NCI-H2196 treated with DMSO at 0.1 percent for 48 hours (cell line): Measurements from ENCODE around the gene PLEKHN1.
"Not testable (repeated sequence)": the region's sequence is repeated elsewhere in the genome, so short reads cannot be mapped to it uniquely, and the experiment has no call there.

Experiments
- DNase-seq: peaks from one replicate; lab custom pipeline; 2025; ENCODE audit not compliant: unreplicated experiment; lab: John Stamatoyannopoulos, UW

PLEKHN1 gene

DNA sequence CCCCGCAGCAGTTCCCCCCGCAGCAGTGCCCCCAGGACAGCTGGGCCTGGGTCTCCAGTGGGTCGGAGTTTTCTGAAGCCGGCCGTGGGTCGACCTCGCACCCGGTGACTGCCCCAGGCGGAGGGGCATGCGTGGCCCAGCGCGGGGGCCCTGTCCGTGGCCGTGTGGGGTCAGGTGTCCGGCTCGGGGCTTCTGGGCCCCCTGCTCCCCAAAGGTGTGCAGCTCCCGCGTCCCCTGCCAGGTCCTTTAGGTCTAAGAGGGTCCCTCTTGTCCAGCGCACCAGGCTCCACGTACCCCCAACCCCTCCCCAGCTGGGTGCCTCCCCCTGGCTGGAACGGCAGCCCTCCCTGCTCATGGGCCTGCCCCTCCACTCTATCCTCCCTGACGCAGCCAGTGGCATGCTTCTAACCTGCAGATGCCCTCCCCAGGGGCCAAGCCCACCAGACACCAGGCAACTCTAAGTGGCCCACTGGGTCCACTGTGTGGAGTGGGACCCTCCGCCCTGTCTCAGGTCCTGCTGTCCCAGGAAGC lies 39.6 kb downstream of the PLEKHN1 start:
- no peak for DNase-seq

DNA sequence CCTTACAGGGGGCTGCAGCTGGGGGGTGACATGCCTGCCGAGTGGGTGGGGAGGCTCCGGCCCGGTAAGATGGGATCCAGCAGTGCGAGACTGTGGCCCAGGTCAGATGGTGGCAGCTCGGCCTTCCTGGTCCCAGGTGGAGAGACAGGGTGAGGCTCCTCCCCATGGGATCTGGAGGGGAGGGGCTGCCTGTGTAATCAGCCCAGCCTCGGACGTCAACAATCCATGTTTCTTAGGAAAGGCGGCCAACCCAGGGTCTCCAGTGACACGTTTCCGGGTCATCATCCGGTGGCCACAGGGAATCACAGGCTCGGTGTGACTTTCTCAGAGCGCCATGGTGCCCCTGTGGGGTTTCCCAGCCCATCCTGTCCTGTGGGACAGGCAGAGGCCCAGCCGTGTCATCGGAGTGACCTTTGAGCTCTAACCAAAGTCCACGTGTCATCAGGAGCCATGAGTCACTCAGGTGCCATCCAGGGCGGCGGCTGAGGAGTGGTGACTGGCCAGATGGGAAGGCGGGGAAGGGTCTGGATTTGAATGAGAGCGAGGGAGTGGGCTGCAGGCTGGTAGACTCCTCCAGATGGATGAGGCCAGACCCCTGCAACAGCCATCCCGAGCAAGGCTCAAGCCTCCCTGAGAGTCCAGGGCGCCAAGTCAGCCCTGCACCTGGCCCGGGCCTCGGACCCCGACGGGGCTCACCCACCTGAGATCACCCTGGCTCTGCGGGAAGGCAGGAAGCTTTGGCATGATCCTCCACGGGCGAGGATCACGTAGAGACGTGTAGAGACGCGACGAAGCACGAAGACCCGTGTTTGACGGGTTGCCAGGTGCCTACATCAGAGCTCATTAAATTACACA lies 40.2 kb downstream of the PLEKHN1 start:
- no peak for DNase-seq

DNA sequence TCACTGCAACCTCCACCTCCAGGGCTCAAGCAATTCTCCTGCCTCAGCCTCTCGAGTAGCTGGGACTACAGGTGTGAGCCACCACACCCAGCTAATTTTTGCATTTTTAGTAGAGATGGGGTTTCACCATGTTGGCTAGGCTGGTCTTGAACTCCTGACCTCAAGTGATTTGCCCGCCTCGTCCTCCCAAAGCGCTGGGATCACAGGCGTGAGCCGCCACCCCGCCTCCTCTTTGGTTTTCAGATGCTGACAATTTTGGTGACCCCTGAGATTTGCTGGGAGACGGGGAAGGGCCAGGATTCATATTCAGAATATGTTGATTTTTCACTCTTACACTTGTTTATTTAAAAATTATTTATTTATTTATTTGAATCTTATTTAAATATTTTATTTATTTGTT lies 43.8 kb downstream of the PLEKHN1 start:
- not testable (repeated sequence) for DNase-seq

DNA sequence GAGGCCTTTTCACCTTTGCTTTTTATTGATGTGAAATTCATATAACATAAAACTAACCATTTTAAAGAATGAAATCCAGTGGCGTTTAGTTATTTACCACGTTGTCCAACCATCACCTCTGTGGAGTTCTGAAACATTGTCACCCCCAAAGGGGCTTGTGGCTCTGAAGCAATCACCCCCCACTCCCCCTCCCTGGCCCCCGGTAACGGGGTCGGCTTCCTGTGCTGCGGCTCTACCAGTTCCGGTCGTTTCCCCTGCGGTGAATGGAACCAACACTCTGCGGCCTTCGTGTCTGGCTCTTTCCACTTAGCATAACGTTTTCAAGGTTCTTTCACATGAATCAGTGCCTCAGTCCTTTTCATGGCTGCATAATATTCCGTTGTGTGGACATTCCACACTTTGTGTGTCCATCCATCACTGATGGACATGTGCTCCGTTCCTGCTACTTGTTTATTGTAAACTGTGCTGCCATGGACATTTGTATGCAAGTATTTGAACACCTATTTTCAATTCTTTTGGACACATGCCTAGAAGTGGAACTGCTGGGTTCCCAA lies 45.2 kb downstream of the PLEKHN1 start:
- no peak for DNase-seq

DNA sequence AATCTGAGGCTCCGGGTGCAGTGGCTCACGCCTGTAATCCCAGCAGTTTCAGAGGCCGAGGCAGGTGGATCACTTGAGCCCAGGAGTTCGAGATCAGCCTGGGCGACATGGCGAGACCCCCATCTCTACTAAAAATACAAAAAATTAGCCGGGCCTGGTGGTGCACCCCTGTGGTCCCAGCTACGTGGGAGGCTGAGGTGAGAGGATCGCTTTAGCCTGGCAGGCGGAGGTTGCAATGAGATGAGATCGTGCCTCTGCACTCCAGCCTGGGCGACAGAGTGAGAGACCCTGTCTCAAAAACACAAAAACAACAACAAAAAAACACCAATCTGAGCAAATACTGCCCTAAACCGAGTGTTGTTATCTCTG lies 46.4 kb downstream of the PLEKHN1 start:
- not testable (repeated sequence) for DNase-seq

DNA sequence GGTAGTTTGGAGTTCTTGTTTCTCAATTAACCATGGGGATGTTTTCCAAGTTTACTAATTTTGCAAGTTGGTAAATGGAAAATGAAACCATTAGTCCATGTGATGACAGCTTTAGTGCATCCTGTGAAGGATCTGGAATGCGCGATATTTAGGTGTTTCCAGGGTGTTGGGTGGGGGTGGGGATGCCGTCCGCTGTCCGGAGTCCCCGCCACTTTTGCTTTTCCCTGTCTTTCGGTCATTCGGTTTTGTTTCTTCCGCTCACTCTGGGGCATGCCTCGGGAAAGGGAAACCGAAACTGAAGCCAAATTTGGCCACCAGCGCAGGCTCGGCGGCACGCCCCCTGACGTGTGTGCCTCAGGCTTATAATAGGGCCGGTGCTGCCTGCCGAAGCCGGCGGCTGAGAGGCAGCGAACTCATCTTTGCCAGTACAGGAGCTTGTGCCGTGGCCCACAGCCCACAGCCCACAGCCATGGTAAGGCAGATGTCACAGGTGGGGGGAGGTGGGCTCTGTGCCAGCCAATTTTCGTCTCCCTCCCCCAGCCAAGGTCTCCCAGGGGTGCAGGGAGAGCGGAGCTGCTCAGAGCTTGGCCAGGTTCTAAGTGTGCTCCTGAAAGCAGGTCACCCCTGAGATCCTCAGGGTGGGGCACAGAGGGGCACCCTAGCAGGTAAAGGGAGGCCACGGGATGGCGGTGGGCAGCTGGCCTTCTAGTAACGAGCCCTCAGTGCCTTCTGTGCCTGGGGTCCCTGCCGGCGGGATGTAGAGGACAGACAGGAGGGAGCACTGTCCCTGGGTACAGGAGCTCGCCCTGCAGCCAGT lies 47.0 kb downstream of the PLEKHN1 start, which contains the start of gene ISG15:
Gene ISG15, plus strand, starts transcription at position 393 of the 817 bp plus-strand sequence. Its CDS starts 77 bp downstream, at position 470.
- peak; percentile 86 for DNase-seq

DNA sequence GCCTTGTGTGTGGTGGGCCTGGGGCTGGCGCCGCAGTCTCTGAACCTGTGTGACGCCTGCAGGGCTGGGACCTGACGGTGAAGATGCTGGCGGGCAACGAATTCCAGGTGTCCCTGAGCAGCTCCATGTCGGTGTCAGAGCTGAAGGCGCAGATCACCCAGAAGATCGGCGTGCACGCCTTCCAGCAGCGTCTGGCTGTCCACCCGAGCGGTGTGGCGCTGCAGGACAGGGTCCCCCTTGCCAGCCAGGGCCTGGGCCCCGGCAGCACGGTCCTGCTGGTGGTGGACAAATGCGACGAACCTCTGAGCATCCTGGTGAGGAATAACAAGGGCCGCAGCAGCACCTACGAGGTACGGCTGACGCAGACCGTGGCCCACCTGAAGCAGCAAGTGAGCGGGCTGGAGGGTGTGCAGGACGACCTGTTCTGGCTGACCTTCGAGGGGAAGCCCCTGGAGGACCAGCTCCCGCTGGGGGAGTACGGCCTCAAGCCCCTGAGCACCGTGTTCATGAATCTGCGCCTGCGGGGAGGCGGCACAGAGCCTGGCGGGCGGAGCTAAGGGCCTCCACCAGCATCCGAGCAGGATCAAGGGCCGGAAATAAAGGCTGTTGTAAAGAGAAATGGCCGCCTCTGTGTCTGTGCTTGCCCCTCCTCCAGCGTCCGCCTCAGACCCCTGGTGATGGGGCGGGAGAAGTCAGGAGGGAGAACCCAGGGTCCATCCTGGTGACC lies 47.8 kb downstream of the PLEKHN1 start:
- DNase-seq: peak; percentile 76

DNA sequence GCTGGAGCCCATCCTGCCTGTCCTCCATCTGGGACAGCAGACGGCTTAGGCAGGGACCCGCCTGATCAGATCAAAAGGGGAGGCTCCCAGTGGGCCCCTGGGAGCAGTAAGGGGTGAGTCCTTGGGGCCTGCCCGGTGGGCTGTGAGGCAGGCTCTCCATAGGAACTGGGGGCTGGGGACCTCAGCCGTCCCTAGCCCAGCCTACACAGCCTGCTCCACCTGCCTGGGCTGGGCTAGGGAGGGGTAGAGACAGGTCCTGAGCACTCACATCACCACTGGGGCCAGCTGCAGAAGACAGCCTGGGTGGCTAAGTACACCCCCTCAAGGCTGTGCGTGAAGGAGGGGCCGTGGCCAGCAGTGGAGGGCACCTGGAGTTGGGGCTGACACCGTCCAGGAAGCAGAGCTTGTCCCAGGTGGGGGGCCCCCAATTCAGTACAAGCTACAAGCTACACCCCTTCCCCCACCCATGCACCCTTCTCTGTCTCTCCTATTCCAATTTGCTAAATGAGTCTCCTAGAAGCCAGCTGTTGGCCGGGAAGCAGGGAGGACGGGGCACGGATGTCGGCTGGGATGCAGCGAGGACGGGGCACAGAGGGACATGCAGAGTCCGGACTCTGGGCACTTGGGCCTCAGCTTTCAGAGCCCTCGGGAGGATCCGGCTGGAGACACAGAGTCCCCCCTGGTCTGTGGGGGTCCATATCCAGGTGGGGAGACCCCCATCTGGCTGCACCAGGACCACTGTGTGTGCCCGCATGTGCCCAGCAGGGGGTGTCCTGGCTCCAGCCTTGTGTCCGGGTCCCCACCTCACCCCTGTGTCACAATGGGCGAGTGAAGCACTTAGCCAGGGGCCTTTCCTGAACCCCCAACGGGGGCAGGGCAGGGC lies 48.8 kb downstream of the PLEKHN1 start:
- DNase-seq: no peak

DNA sequence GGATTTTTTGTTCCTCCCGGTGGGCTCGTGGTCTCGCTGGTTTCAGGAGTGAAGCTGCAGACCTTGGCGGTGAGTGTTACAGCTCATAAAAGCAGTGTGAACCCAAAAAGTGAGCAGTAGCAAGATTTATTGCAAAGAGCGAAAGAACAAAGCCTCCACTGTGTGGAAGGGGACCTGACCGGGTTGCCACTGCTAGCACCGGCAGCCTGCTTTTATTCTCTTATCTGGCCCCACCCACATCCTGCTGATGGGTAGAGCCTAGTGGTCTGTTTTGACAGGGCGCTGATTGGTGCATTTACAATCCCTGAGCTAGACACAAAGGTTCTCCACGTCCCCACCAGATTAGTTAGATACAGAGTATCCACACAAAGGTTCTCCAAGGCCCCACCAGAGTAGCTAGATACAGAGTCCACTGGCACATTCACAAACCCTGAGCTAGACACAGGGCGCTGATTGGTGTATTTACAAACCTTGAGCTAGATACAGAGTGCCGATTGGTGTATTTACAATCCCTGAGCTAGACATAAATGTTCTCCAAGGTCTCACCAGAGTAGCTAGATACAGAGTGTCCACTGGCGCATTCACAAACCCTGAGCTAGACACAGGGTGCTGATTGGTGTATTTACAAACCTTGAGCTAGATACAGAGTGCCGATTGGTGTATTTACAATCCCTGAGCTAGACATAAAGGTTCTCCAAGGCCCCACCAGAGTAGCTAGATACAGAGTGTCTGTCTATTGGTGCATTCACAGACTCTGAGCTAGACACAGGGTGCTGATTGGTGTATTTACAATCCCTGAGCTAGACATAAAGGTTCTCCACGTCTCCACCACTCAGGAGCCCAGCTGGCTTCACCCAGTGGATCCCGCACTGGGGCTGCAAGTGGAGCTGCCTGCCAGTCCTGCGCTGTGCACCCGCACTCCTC lies 51.4 kb downstream of the PLEKHN1 start:
- not testable (repeated sequence) for DNase-seq

DNA sequence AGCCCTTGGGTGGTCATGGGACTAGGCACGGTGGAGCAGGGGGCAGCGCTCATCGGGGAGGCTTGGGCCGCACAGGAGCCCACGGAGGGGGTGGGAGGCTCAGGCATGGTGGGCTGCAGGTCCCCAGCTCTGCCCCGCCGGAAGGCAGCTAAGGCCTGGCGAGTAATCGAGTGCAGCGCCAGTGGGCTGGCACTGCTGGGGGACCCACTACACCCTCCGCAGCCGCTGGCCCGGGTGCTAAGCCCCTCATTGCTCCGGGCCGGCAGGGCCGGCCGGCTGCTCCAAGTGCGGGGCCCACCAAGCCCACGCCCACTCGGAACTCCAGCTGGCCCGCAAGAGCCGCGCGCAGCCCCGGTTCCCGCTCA lies 52.0 kb downstream of the PLEKHN1 start:
- DNase-seq: not testable (repeated sequence)

DNA sequence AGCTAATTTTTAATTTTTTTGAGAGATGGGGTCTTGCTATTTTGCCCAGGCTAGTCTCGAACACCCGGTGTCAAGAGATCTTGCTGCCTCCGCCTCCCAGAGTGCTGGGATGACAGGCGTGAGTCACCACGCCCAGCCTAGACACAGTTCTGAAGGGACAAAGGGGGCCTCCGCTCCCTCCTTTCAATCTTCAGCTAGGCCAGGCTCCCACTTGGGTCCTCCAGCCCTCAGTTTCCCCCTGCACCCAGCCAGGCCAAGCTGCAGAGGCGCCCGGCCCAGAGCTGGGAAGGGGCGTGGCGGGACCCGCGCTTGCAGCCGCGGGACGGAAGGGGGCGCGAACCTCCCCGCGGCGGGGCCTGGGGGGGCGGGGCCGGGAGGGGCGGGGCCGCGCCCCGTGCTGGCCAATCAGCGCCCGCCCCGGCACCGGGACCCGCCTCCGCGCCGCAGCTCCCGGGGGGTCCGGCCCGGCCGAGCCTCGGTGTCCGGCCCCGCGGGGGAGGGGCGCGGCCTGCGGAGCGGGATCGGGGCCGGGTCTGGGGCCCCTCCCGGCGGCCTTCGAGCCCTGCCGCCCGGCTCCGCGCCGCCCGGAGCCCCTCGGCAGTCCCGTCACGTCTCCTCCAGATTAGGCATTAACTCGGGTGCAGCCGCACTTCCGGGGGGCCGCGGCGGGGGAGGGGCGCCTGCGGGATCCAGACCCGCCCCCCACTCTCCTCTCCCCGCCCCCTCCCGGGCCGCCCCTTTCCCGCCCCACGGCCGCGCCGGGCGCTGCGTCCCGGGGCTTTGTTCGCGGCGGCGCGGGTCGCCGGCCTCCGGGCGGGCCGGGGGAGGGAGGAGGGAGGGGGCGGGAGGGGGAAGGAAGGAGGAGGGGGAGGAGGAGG lies 53.1 kb downstream of the PLEKHN1 start:
- peak; percentile 76 for DNase-seq

DNA sequence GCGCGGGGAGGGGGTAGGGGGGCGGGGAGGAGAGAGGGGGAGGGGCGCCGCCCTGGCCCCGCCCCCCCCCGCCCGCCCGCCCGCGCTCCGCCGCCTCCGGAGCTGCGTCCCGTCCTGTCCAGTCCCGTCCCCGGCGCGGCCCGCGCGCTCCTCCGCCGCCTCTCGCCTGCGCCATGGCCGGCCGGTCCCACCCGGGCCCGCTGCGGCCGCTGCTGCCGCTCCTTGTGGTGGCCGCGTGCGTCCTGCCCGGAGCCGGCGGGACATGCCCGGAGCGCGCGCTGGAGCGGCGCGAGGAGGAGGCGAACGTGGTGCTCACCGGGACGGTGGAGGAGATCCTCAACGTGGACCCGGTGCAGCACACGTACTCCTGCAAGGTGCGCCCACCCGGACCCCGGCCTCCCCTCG lies 53.7 kb downstream of the PLEKHN1 start, which contains the start of gene AGRN:
Gene AGRN, plus strand, starts transcription at position 121 of the 405 bp plus-strand sequence. Its CDS starts 53 bp downstream, at position 174.
- DNase-seq: peak; percentile 20

DNA sequence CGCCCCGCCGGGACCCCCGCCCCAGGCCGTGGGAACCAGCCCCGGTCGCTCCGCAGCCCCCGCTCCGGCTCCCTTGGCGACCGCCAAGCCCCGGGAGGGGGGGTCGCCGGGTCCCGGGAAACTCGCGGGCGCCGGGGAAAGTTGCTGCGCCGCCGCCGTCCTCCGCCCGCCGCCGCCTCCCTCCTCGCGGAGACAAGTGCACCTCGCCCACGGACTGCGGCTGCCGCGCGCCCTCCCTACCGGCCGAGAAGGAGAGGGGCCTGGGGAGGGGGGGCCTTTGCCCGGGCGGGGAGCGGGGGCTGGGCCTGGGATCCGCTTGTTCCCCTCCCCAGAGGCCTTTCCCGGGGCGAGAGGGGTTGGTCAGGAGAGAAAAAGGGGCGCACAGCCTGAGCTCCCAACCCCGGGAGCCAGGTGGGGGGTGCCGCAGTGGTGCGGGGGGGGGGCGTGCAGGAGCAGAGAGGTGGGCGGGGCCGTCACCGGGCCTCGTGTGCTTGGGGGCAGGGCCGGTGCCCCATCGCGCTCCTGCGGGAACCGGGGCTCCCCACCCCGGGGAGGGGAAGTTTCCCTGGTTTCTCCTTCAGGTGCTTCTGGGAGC lies 54.2 kb downstream of the PLEKHN1 start:
- no peak for DNase-seq

DNA sequence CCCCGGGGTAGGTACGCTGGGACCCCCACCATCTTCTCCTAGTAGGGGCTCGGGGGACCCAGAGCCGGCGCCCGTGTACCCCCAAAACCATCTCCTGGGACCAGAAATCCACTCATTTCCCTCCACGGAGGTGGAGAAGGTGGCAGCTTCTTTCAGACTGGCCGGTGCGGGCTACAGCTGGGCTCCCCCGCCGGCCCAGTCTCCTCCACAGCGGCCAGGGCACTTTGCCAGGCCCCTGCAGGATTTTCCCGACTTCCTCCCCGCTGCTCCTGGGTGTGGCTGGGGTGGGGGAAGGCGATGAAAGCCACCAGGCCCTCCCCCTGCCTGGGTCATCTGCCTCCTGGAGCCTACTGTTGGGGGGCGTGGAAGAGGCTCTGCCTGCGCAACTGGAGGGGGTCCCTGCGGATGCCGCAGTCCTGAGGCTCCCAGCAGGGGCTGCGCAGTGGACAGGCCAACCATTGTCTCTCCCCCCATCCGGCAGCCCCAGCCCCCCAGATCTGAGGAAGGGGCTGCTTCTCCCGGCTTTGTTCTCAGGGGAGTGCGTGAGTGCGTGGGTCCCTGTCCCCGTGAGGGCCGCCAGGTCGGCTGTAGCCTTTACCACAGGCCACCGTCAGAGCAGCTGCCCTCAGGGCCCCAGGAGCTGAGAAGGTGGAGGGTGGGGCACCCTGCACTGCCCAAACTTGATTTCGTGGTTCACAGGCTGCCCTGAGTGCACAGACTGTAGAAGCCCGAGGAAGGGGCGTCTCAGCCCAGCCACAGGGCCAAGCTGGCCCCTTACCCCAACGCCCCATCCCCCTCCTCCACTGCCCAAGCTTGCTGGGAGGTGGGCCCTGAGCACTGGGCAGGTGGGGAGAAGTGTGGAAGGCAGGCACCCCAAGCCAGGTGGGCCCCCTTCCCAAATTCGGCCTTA lies 55.0 kb downstream of the PLEKHN1 start:
- DNase-seq: peak; percentile 31

DNA sequence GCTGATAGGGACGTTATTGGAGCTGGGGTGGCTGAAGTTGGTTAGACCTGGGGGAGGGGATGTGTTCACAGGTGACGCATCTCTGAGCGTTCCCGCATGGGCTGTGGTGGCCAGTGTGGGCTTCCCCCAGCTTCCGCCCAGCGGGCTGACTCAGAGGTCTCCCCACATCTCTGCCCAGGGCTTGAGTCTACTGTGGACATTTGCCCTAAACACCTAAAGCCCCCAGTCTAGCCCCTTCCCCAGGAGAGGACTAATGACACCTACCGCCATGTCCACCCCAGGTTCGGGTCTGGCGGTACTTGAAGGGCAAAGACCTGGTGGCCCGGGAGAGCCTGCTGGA lies 55.6 kb downstream of the PLEKHN1 start:
- DNase-seq: no peak

DNA sequence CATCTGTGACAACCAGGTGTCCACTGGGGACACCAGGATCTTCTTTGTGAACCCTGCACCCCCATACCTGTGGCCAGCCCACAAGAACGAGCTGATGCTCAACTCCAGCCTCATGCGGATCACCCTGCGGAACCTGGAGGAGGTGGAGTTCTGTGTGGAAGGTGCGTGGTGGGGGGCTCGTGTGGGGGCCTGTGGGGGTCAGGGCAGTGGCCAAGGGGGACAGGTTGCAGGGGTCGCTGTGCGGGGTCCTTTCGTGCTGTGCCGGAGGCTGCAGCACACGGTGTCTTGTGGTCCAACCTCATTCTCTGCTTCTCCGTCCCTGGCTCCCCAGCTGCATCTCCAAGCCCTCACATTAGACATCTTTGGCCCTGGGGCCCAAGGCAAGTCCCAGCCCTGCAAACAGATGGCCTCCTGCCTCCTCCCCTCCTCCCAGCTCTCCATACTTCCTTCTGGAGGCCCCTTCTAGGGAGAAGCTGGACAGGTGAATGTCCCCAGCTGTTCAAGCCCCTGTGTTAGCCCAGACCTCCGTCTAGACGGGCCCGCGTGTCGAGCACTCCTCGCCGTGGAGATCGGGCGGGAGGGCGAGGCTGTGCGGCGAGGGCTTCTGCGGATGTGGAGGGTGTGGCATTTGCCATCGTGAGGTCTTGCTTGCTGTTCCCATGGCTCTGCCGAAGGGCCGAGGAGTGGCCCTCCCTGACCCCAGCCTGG lies 56.2 kb downstream of the PLEKHN1 start:
- no peak for DNase-seq
